HUDEP-2 (cell line): ENCODE measurements around the gene FPGT.
"Not testable (repeated sequence)": the region's sequence is repeated elsewhere in the genome, so short reads cannot be mapped to it uniquely, and the experiment has no call there.

ENCODE experiments used
- DNase-seq, 76 experiments: peaks; one replicate each; lab custom pipeline; 2025; ENCODE audit not compliant: unreplicated experiment in 76 of 76; lab: John Stamatoyannopoulos, UW

FPGT gene

GRCh38 chr1:74253243-74253824, 55.3 kb downstream of the FPGT start:
- not testable (repeated sequence) for DNase-seq
